ENCODE data around the gene PHPT1. TPM values are rescaled to one million over a fixed set of nuclear protein-coding genes. Genes with fewer than 3 reads are reported as not detected.

The PHPT1 gene
- total and polyA plus RNA-seq, 2 of the 8 experiments (the other 6 are each of a cell fraction or from before 2014, with no cell fraction given) = 109 to 226 TPM

- Histone ChIP-seq H2BK20ac (ENCODE audit: low read length) (no peak overlapping the region), H3K79me1 (ENCODE audit: low read depth, low read length) (peaks cover 12% of the 10 kb centered on the region), H3K4me1 (replicated peaks in 1 of 4; ENCODE audit: control insufficient read depth in 3 of 4, insufficient read depth in 4 of 4, low read length in 3 of 4) (peaks cover 0 to 11% (median 5%) of the 10 kb centered on the region in 4 experiments; a peak in 4 of 7 replicates), H3K18ac (ENCODE audit: extremely low read depth, low read length) (peak overlapping the region; percentile 9; the same call in 1 of the 2 replicates), H3K23ac (ENCODE audit: insufficient read length) (no peak overlapping the region), H3K27ac (ENCODE audit: low read depth, low read length) (no peak overlapping the region), H3K56ac (replicated peaks; ENCODE audit: insufficient read length, low read depth, low read length) (no peak overlapping the region), H3K9ac (replicated peaks in 1 of 4; ENCODE audit: extremely low read depth in 1 of 4, low read depth in 3 of 4, low read length in 3 of 4) (peak overlapping the region in 3 of 4 experiments; percentile 24 to 35 (median 25); a peak in 4 of 7 replicates), H3K4me3 (ENCODE audit: extremely low read depth in 1 of 4, insufficient read depth in 2 of 4, low read depth in 3 of 4, low read length in 4 of 4) (peak overlapping the region; percentile 23 to 62 (median 40)), H4K8ac (ENCODE audit: extremely low read depth, insufficient read depth, low read length) (peak overlapping the region; percentile 65; the same call in 1 of the 2 replicates), H2AK5ac (ENCODE audit: low read depth, low read length) (no peak overlapping the region), H3K14ac (ENCODE audit: insufficient read length) (no peak overlapping the region), H2BK120ac (replicated peaks; ENCODE audit: low read depth, low read length) (no peak overlapping the region), H4K91ac (replicated peaks; ENCODE audit: insufficient read length, low read length) (peak overlapping the region; percentile 17), H3K23me2 (ENCODE audit: low read depth, low read length) (peaks cover 7% of the 10 kb centered on the region), H3K4ac (replicated peaks; ENCODE audit: insufficient read length, low read depth, low read length) (no peak overlapping the region), H3K36me3 (ENCODE audit: control insufficient read depth in 2 of 4, insufficient read depth in 4 of 4, low read length in 3 of 4) (peaks cover 3 to 19% (median 13%) of the 10 kb centered on the region in 4 experiments; a peak in 7 of 8 replicates), H2BK12ac (ENCODE audit: low read depth, low read length) (no peak overlapping the region), H3K27me3 (replicated peaks in 1 of 4; ENCODE audit: control insufficient read depth in 3 of 4, extremely low read depth in 1 of 4, insufficient read depth in 3 of 4, low read length in 3 of 4) (0 out of 7 replicates have a peak, but pooled peaks cover 0 to 2% (median 0%) of the 10 kb centered on the region in 4 experiments), H3K4me2 (ENCODE audit: insufficient read depth in 1 of 2, low read depth in 2 of 2, low read length in 2 of 2) (peak overlapping the region; percentile 87 to 89), H2BK15ac (ENCODE audit: low read length) (no peak overlapping the region), H4K20me1 (replicated peaks in 1 of 2; ENCODE audit: control insufficient read depth in 1 of 2, insufficient read depth in 2 of 2, low read length in 2 of 2) (peaks cover 21 to 39% of the 10 kb centered on the region in 2 experiments), H3K9me3 (ENCODE audit: insufficient read depth in 2 of 2, low read depth in 1 of 2, low read length in 1 of 2) (no peaks in the 10 kb centered on the region), H2AFZ (ENCODE audit: low read length) (no peak overlapping the region), H4K5ac (ENCODE audit: insufficient read length, low read depth, low read length) (no peak overlapping the region), H3K79me2 (ENCODE audit: control insufficient read depth in 1 of 2, insufficient read depth in 2 of 2, low read length in 2 of 2) (peaks cover 0 to 11% of the 10 kb centered on the region in 2 experiments; a peak in 2 of 4 replicates), H2BK5ac (ENCODE audit: low read depth, low read length) (no peak overlapping the region)
- ChIA-PET CTCF (ENCODE audit: partially characterized antibody) (interaction anchor here (0.6 to 17.4 kb wide), 14 partner anchors 9 to 590 kb away, joined by 3 to 131 read pairs (median 4); partner anchors contain the start of gene AJM1), POLR2A (ENCODE audit: partially characterized antibody) (interaction anchor here (1.0 to 10.8 kb wide), 9 partner anchors 9 to 93 kb away, joined by 4 to 96 read pairs (median 6); partner anchors contain the start of genes AJM1 and RABL6)
- TF ChIP-seq KDM4A (IDR thresholded peaks at IDR 0.05; ENCODE audit: low read depth, low read length, severe bottlenecking) = peak; percentile 73
- peak; percentile 78 for TF ChIP-seq RBBP5 (IDR thresholded peaks at IDR 0.05; ENCODE audit: borderline replicate concordance, low read depth, low read length)
- TF ChIP-seq NANOG (IDR thresholded peaks at IDR 0.05; ENCODE audit: insufficient read depth, low read depth, low read length, poor library complexity, severe bottlenecking) = no peak
- no peak for TF ChIP-seq RNF2 (IDR thresholded peaks at IDR 0.05; ENCODE audit: borderline replicate concordance, low read depth, low read length, missing control alignments, poor library complexity, severe bottlenecking)
- TF ChIP-seq POLR2AphosphoS5 (IDR thresholded peaks at IDR 0.05; ENCODE audit: low read depth, low read length) = no peak
- no peak for TF ChIP-seq RXRA (IDR thresholded peaks at IDR 0.05; ENCODE audit: insufficient read depth, low read depth, low read length)
- peak; percentile 45; the same call in 1 of the 2 replicates for TF ChIP-seq SUZ12 (IDR thresholded peaks at IDR 0.05; ENCODE audit: low read length)
- 0 out of 2 replicates have a peak, but pooled peaks have one; percentile 12 for TF ChIP-seq MAX (IDR thresholded peaks at IDR 0.05)
- 11% methylated on average over 62 of the region's 83 CpGs; no CpG with 5 or more reads in 1 of the 2 experiments for WGBS, 2 experiments (ENCODE audit: extremely low coverage in 1 of 2, insufficient coverage in 1 of 2, insufficient read length in 1 of 2, insufficient replicate concordance in 2 of 2, low coverage in 1 of 2, low lambda C conversion rate in 2 of 2, missing lambda C conversion rate in 1 of 2)
- no peak for DNase-seq (ENCODE audit: low read depth in 1 of 2, low spot score in 2 of 2)
- FAIRE-seq = no peak
These were observed 28.0 kb upstream of the PHPT1 start for GRCh38 chr9:136820971-136821825.
